Measurements from ENCODE around the gene PBX3.

PBX3 gene

GRCh38 chr9:125878164-125878631 is 131.0 kb downstream of the PBX3 start:
- no peak for DNase-seq (ENCODE audit: low read depth)

- DNase-seq (ENCODE audit: low read depth): no peak
Measured at GRCh38 chr9:125881042-125881441, 133.9 kb downstream of the PBX3 start.

- no peak for DNase-seq (ENCODE audit: low read depth)
Measured at GRCh38 chr9:125883565-125884217, 136.5 kb downstream of the PBX3 start.

GRCh38 chr9:125884218-125884595 is 137.0 kb downstream of the PBX3 start:
- no peak for DNase-seq (ENCODE audit: low read depth)

- DNase-seq (ENCODE audit: low read depth): no peak
Measured at GRCh38 chr9:125885405-125886034, 138.3 kb downstream of the PBX3 start.

GRCh38 chr9:125886365-125886764 is 139.2 kb downstream of the PBX3 start:
- no peak for DNase-seq (ENCODE audit: low read depth)

- no peak for DNase-seq (ENCODE audit: low read depth)
Measured at GRCh38 chr9:125887172-125887571, 140.0 kb downstream of the PBX3 start.

GRCh38 chr9:125888211-125888610 is 141.0 kb downstream of the PBX3 start:
- DNase-seq (ENCODE audit: low read depth): no peak

GRCh38 chr9:125889112-125889475 is 141.9 kb downstream of the PBX3 start:
- DNase-seq (ENCODE audit: low read depth): no peak

GRCh38 chr9:125889476-125890419 is 142.6 kb downstream of the PBX3 start:
- DNase-seq (ENCODE audit: low read depth): no peak

GRCh38 chr9:125890826-125891225 is 143.7 kb downstream of the PBX3 start:
- DNase-seq (ENCODE audit: low read depth): no peak

- no peak for DNase-seq (ENCODE audit: low read depth)
Measured at GRCh38 chr9:125893277-125893676, 146.1 kb downstream of the PBX3 start.

GRCh38 chr9:125894566-125894965 is 147.4 kb downstream of the PBX3 start:
- no peak for DNase-seq (ENCODE audit: low read depth)

- no peak for DNase-seq (ENCODE audit: low read depth)
Measured at GRCh38 chr9:125896404-125896803, 149.2 kb downstream of the PBX3 start.

- no peak for DNase-seq (ENCODE audit: low read depth)
Measured at GRCh38 chr9:125896964-125897363, 149.8 kb downstream of the PBX3 start.

GRCh38 chr9:125897481-125897880 is 150.3 kb downstream of the PBX3 start:
- DNase-seq (ENCODE audit: low read depth): no peak

- DNase-seq (ENCODE audit: low read depth): peak; percentile 13
Measured at GRCh38 chr9:125902214-125902613, 155.0 kb downstream of the PBX3 start.

- DNase-seq (ENCODE audit: low read depth): no peak
Measured at GRCh38 chr9:125902831-125903512, 155.8 kb downstream of the PBX3 start.

- peak; percentile 13 for DNase-seq (ENCODE audit: low read depth)
Measured at GRCh38 chr9:125904155-125904851, 157.1 kb downstream of the PBX3 start.

GRCh38 chr9:125906144-125906543 is 159.0 kb downstream of the PBX3 start:
- peak; percentile 33 for DNase-seq (ENCODE audit: low read depth)

GRCh38 chr9:125906893-125907292 is 159.7 kb downstream of the PBX3 start:
- DNase-seq (ENCODE audit: low read depth): no peak

- no peak for DNase-seq (ENCODE audit: low read depth)
Measured at GRCh38 chr9:125908136-125908535, 161.0 kb downstream of the PBX3 start.
